NCI-H69 (cell line): ENCODE data around the gene AHSP.
"Not testable (repeated sequence)": the region's sequence is repeated elsewhere in the genome, so short reads cannot be mapped to it uniquely, and the experiment has no call there.

ENCODE experiments used
- DNase-seq: peaks from one replicate; lab custom pipeline; 2025; lab: John Stamatoyannopoulos, UW

The AHSP gene

DNA sequence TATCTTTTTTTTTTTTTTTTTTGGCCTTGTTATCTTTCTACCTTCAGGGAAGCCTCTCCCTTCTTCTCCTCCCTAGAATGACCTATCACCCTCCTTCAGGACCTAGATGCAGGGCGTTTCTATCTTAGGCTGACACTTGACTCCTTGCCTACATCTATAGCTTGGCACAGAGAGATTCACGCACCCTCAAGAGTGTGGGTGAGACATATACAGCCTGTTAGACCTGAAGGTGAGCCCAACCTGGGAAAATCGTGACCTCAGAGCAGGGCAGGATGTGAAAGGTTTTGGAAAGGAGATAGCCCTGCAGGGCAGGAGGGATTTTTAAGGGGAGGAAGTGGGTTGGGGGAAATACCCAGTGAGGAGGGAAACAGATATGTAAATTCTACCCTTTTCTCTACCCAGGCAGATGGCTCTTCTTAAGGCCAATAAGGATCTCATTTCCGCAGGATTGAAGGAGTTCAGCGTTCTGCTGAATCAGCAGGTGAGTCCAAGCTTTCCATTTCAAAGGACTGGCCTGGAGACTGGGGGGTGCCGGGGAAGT lies at the start of gene AHSP:
TSS of gene AHSP (plus strand) at position 167 of the 541 bp plus-strand sequence. CDS start at position 407, 240 bp downstream.
- DNase-seq: no peak

- DNase-seq: no peak
Observed at GRCh38 chr16:31478956-31479355, 48.7 kb upstream of the AHSP start.

- no peak for DNase-seq
Observed at GRCh38 chr16:31479751-31480150, 47.9 kb upstream of the AHSP start.

DNA sequence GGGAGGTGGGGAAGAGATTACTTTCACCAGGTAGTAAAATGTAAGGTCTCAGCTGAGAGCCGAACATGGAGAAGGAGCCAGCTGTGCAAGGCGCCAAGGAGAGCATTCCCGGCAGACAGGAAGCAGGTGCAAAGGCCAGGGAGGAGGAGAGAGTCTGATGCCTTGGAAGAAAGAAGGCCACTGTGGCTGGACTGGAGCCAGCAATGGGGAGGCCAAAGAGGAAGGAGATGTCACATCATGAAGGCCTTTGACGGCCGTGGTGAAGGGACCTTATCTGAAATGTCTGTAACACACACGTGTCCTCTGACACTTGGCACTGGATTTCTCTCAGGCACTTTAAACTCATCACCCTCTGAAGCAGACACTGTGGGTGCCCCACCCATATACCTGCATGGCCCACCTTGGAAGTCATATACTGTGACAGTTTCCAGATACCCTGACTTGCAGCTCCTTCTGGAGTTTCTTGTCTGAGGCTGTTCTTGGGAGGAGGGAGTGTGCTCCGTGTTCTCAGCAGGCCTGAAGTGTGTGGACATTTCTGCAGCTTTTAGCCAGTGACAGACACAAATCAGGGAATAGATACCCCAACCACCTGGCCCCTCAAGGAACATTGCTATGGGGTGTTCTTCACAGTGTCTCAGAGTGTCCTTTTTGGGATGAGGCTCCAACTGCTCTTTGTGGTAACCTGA lies 46.7 kb upstream of the AHSP start:
- DNase-seq: peak; percentile 29

DNA sequence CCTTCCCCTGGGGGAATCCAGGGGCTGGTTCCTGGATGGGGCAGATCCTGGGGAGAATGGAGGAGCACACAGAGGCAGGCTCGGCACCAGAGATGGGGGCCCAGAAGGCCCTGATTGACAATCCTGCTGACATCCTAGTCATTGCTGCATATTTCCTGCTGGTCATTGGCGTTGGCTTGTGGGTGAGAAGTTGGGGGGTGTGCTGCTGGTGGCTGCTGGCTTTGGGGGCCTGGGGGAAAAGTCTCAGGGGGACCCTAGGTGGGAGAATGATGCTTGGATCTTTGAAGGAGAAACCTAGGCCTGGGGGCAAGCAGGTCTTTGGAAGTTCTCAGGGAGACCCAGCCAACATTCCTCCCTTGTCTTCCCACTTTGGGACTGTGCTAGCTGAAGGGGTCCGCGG lies 44.6 kb upstream of the AHSP start, which contains the start of gene SLC5A2:
TSS of gene SLC5A2 (plus strand) at position 43 of the 400 bp plus-strand sequence. CDS start at position 57, 14 bp downstream.
- DNase-seq: no peak

DNA sequence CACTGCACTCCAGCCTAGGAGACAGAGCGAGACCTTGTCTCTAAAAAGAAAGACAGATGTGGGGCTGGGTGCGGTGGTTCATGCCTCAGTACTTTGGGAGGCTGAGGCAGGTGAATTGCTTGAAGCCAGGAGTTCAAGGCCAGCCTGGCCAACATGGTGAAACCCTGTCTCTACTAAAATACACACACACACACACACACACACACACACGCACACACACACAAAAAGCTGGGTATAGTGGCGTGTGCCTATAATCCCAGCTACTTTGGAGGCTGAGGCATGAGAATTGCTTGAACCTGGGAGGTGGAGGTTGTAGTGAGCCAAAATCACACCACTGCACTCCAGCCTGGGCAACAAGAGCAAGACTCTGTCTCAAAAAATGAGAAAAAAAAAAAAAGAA lies 43.7 kb upstream of the AHSP start:
- DNase-seq: not testable (repeated sequence)

- no peak for DNase-seq
Observed at GRCh38 chr16:31484491-31485171, 43.1 kb upstream of the AHSP start.

GRCh38 chr16:31485571-31485970 lies 42.1 kb upstream of the AHSP start:
- no peak for DNase-seq

- DNase-seq: no peak
Observed at GRCh38 chr16:31486045-31486444, 41.7 kb upstream of the AHSP start.

GRCh38 chr16:31487071-31487719 lies 40.5 kb upstream of the AHSP start:
- no peak for DNase-seq

GRCh38 chr16:31487720-31488467 lies 39.8 kb upstream of the AHSP start:
- DNase-seq: peak; percentile 82

- DNase-seq: peak; percentile 44
Observed at GRCh38 chr16:31488468-31489297, 39.0 kb upstream of the AHSP start.

DNA sequence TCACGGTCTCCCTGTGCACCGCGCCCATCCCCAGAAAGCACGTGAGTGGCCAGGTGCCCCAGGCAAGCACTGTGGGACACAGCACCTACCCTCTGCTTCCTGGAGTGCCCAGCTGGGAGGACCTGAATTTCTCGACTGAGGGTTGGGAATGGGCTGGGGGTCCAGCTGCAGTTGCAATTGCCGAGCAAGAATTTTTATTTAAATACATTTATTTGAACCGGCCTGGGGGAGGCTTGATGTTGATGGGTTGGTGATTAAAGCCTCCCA lies 38.5 kb upstream of the AHSP start:
- DNase-seq: no peak

DNA sequence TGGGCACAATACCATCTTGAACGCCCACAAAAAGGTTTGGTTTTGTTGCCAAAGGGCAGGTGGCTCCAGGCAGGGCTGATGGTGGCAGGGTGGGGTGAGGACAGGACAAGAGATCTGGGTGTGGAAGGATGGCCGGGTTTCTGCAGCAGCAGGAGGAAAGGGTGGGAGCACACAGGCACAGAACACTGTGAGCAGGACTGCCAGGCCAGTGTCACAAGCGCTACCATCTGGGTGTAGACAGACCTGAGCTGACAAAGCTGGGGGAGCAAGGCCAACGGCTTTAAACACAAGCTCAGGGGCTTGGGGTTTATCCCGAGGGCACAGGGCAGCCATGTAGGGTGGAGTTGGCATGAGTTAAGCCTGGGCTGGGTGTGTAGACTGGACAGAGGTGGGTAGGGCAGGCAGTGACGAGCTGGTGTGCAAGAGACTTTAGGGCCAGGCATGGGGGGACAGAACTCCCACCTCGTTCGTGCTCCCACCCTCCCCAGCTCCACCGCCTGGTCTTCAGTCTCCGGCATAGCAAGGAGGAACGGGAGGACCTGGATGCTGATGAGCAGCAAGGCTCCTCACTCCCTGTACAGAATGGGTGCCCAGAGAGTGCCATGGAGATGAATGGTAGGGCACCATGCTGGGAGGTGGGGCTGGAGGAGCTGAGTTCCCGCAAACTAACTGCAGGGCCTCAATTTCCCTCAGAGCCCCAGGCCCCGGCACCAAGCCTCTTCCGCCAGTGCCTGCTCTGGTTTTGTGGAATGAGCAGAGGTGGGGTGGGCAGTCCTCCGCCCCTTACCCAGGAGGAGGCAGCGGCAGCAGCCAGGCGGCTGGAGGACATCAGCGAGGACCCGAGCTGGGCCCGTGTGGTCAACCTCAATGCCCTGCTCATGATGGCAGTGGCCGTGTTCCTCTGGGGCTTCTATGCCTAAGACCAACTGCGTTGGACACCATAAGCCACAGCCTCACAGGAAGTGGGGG lies 37.8 kb upstream of the AHSP start:
- DNase-seq: no peak

- DNase-seq: no peak
Observed at GRCh38 chr16:31491778-31492418, 35.8 kb upstream of the AHSP start.

GRCh38 chr16:31493506-31494125 lies 34.1 kb upstream of the AHSP start:
- DNase-seq: no peak

DNA sequence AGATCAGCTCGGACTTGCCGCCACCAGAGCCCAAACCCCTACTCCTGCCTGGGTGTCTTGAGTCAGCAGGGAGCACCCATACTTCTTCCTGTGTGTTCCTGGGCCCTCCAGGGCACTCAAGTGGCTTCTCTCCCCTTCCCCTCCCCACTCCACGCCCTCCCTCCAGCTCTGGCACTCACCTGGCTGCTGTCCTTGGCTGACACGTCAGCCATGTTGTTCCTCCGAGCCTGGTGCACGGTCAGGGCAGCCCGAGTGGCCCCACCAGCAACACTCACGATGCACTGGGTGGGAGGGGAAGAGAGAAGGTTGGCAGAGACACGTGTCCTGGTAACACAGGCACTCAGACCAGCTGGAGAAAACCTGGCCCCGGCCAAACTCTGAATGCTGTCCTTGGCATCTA lies 31.0 kb upstream of the AHSP start:
- no peak for DNase-seq

GRCh38 chr16:31498493-31498892 lies 29.2 kb upstream of the AHSP start:
- DNase-seq: no peak

- DNase-seq: no peak
Observed at GRCh38 chr16:31499928-31500327, 27.8 kb upstream of the AHSP start.
